Mammary epithelial cell (primary cell): ENCODE results near the gene GTF2F2.

Experiments
- CTCF ChIP-seq, 2 donors: IDR thresholded peaks in 1 of 2; conservative IDR thresholded peaks in 1 of 2; 2 replicates each; pipeline ENCODE4 v1.5.1; 2011 to 2012; ENCODE audit warnings: inconsistent platforms in 2 of 2, low read length in 2 of 2, mild to moderate bottlenecking in 2 of 2, control low read depth in 1 of 2, low read depth in 1 of 2; ENCODE audit not compliant: insufficient read depth in 1 of 2; ENCODE audit errors: extremely low read depth in 1 of 2
- EZH2 ChIP-seq: IDR thresholded peaks from 2 replicates; pipeline ENCODE4 v1.6.1; 2012; ENCODE audit warnings: low read length, inconsistent platforms, borderline replicate concordance

- TF ChIP-seq CTCF (conservative IDR thresholded peaks at IDR 0.05 in 1 of 2, IDR thresholded peaks at IDR 0.05 in 1 of 2; ENCODE audit: extremely low read depth in 1 of 2, insufficient read depth in 1 of 2, low read depth in 1 of 2, low read length in 2 of 2): no peak
- TF ChIP-seq EZH2: no peak
Observed at GRCh38 chr13:45219938-45220375, 99.6 kb downstream of the GTF2F2 start.
